Activated CD4-positive, alpha-beta memory T cell treated with anti-CD3 and anti-CD28 coated beads, Interleukin-2, amount 10 ng/mL, durations not matched to agents 7 days and 5 days (primary cell): ENCODE measurements around the gene VPS41. TPM values are rescaled to one million over a fixed set of nuclear protein-coding genes. Genes with fewer than 3 reads are reported as not detected.

Experiments used
- CTCF ChIA-PET: fragments of 350-600 bp; sonication (Branson Sonifier 250); formaldehyde crosslinking; loops from one replicate; lab custom pipeline; 2021; ENCODE audit warnings: antibody characterized with exemption, inconsistent platforms; lab: Charles Lee
- POLR2A ChIA-PET: fragments of 350-600 bp; sonication (Branson Sonifier 250); formaldehyde crosslinking; loops from one replicate; lab custom pipeline; 2021; ENCODE audit warnings: antibody characterized with exemption; lab: Charles Lee
- DNase-seq: peaks from one replicate; pipeline ENCODE4 v3.0.0-alpha.2; 2020
- H3K27ac Mint-ChIP-seq: one replicate; pipeline ENCODE4 v1.8.0; 2021; ENCODE audit warnings: mild to moderate bottlenecking, mixed read lengths
- H3K27me3 Mint-ChIP-seq: one replicate; pipeline ENCODE4 v1.8.0; 2021; ENCODE audit warnings: mixed read lengths
- H3K36me3 Mint-ChIP-seq: one replicate; pipeline ENCODE4 v1.8.0; 2021; ENCODE audit warnings: low read depth, mixed read lengths
- H3K4me1 Mint-ChIP-seq: one replicate; pipeline ENCODE4 v1.8.0; 2021; ENCODE audit warnings: mixed read lengths
- H3K4me3 Mint-ChIP-seq: one replicate; pipeline ENCODE4 v1.8.0; 2021; ENCODE audit warnings: mild to moderate bottlenecking, mixed read lengths
- H3K9me3 Mint-ChIP-seq: one replicate; pipeline ENCODE4 v1.8.0; 2021; ENCODE audit warnings: mixed read lengths
- total RNA-seq, 2 experiments: library from RNA; stranded (reverse); gene quantifications; one replicate each; pipeline ENCODE4 v1.2.3, GENCODE V29; 2021

VPS41 gene
- total RNA-seq, 2 experiments from 2014 or later: 52.8 to 54.8 TPM

DNA sequence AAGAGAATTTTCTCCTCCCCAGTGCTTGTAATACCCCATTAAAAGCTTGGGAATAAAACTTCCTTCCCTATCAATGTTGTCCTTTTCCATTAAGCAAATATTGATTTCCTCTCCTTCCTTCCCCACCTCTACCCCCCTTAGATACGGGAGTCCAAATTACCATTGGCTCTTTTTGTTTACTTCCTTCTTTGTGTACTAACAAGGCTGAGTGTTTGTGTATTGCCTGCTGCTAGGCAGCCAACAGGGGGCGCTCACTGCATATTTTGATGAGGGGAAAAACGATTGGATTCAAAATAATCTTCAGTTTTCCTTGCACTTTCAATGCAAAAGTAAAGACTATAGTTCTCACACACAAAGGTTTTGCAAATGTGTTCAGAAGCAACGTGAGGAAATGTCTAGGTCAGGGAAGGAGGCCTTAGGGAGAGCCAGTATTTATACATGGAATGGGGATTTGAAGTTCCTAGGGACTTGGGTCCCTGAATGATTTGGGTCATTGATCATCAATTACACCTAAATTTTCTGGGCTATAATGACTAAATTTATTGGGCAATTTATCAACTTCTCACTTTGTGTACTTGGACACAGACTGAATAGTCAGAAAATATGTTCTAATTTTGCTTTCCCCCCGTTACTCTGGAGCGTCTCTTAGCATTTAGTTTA, 23.6 kb upstream of the VPS41 start:
- peak; percentile 53 for DNase-seq
- Mint-ChIP-seq H3K4me3 (no peak overlapping the region), H3K27ac (no peak overlapping the region), H3K9me3 (no peaks in the 10 kb centered on the region), H3K4me1 (peaks cover 3% of the 10 kb centered on the region), H3K27me3 (peaks cover 9% of the 10 kb centered on the region), H3K36me3 (no peaks in the 10 kb centered on the region)
- CTCF ChIA-PET: interaction anchor here (0.7 to 2.5 kb wide), 8 partner anchors 8 to 588 kb away, joined by 3 to 10 read pairs (median 3); partner anchors contain the start of gene VPS41
- POLR2A ChIA-PET: no interaction called here

DNA sequence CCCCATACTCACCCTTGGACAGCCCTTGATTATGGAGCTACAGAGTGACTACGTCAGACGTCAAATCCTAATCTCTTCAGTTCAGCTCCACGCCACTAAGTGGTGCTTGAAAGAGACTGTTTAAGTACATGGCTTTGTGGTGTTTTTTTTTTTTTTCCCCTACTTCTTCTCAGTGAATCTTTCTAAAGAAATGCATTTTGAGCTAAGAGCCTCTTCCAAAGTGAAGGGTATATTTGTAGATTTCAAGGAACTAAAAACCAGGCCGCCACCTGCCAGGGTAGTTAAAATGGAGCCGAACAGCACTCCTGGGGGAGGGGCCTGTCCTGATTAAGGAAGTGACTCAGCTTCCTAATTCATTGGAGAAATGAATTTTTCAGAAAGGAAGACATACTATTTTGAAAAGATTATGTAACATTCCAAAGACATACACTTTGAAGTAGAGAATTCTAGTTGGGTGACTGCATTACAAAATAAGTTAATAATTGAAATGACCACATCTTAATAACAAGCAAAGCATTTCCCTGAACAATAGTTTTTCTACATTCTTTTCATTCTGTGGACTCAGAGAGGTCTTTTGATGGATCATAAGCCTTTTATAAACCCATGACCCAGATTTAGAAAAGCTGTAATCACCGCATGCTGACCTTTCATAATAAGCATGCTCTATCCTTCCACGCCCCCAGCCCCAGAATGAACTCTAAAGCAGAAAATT, 20.6 kb upstream of the VPS41 start:
- CTCF ChIA-PET: interaction anchor here (0.6 kb wide), 1 partner anchor 504 kb away, joined by 3 read pairs; no protein-coding TSS in a partner anchor
- H3K4me1 Mint-ChIP-seq: peaks cover 3% of the 10 kb centered on the region
- H3K4me3 Mint-ChIP-seq: no peak overlapping the region
- H3K36me3 Mint-ChIP-seq: no peaks in the 10 kb centered on the region
- no peak for DNase-seq
- H3K27me3 Mint-ChIP-seq: peaks cover 2% of the 10 kb centered on the region
- POLR2A ChIA-PET: no interaction called here
- no peaks in the 10 kb centered on the region for H3K9me3 Mint-ChIP-seq
- no peak overlapping the region for H3K27ac Mint-ChIP-seq

- Mint-ChIP-seq H3K9me3 (no peaks in the 10 kb centered on the region), H3K4me3 (no peak overlapping the region), H3K27ac (no peak overlapping the region), H3K27me3 (no peaks in the 10 kb centered on the region), H3K4me1 (peaks cover 3% of the 10 kb centered on the region), H3K36me3 (no peaks in the 10 kb centered on the region)
- POLR2A ChIA-PET: no interaction called here
- CTCF ChIA-PET: no interaction called here
- DNase-seq: no peak
Measured at GRCh38 chr7:38928506-38928905, 19.5 kb upstream of the VPS41 start.

DNA sequence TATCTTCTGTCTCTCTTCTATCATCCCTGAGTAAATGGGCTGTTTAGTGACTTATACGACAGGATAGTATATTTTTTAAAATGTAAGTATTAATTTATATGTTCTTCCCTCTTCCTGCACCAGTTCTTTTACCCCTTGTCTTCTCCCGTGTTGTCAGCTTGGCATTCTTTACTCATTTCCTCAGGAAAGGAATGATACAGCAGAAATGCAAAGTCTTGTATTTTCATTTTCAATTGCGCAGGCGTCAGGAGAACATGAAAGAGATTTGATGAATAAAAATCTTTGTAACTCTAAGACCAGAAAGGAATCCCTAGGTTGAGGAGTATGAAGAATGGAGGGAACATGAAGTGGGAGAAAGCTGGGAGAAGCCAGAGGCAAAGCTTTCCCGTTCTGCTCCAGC, 18.8 kb upstream of the VPS41 start:
- DNase-seq: no peak
- Mint-ChIP-seq H3K27me3 (no peaks in the 10 kb centered on the region), H3K27ac (no peak overlapping the region), H3K36me3 (no peaks in the 10 kb centered on the region), H3K4me3 (no peak overlapping the region), H3K4me1 (peaks cover 3% of the 10 kb centered on the region), H3K9me3 (no peaks in the 10 kb centered on the region)
- ChIA-PET POLR2A (no interaction called here), CTCF (no interaction called here)

DNA sequence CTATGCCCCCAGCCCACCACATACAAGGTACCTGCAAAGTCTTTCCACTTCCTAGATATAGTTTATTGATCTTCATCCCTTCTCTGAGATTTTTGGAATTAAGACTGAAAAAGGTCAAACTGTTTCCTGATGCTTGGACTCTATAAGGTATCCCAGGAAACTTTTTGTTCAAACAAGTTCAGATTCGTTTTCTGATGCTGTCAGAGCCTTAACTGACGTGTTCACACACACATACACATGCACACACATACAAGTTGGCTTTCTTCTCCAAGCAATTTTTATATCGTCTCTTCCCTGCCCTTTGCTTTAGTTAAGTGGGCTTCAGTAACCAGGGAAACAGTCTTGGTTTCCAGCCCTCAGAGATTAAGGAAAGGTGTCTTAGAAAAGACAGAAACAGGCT, 11.7 kb upstream of the VPS41 start:
- H3K36me3 Mint-ChIP-seq: no peaks in the 10 kb centered on the region
- H3K4me3 Mint-ChIP-seq: no peak overlapping the region
- H3K4me1 Mint-ChIP-seq: no peaks in the 10 kb centered on the region
- POLR2A ChIA-PET: no interaction called here
- no peak overlapping the region for H3K27ac Mint-ChIP-seq
- DNase-seq: no peak
- H3K9me3 Mint-ChIP-seq: no peaks in the 10 kb centered on the region
- peaks cover 7% of the 10 kb centered on the region for H3K27me3 Mint-ChIP-seq
- CTCF ChIA-PET: interaction anchor here (3.1 kb wide), 1 partner anchor 12 kb away, joined by 10 read pairs; no protein-coding TSS in a partner anchor

DNA sequence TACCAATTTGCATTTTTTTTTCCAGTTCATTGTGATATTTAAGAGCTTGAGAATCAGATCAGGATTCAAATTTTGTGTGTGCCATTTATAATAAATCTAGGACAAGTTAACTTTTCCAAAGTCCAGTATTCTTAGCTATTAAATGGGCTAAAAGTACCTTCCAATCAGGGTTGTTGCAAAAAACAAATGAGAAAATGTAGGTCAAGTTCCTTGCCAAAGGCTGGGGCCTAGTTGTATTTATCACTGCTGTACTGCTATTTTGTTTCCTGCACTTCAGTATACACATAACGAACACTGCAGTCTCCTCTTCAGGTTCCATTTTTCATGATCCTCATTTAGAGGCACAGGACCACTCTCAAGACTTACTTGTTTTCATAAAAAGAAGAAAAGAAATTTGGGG, 7.4 kb upstream of the VPS41 start:
- no peaks in the 10 kb centered on the region for H3K36me3 Mint-ChIP-seq
- peaks cover 6% of the 10 kb centered on the region for H3K27me3 Mint-ChIP-seq
- no peak for DNase-seq
- CTCF ChIA-PET: no interaction called here
- no peak overlapping the region for H3K4me3 Mint-ChIP-seq
- no peak overlapping the region for H3K27ac Mint-ChIP-seq
- POLR2A ChIA-PET: no interaction called here
- no peaks in the 10 kb centered on the region for H3K4me1 Mint-ChIP-seq
- H3K9me3 Mint-ChIP-seq: no peaks in the 10 kb centered on the region

DNA sequence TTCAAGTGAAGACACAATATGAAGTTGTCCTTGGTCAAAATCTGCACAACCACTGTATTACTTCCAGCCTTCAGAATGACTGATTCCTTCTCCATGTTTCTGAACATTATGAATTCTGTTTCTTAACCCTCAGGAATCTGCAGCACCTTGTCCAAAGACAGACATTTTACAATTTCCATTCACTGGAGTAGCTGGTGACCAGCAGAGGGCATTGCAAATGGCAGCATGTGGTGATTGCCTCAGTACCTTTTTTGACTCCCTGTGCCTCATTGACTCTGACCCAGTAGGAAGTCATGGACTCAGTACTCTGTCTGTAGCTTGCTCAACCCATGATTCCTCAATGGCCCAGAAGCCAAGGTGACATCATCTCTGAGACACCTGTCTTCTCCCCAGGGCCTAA, 879 bp upstream of the VPS41 start:
- Mint-ChIP-seq H3K9me3 (no peaks in the 10 kb centered on the region), H3K4me3 (no peak overlapping the region), H3K27me3 (peaks cover 3% of the 10 kb centered on the region), H3K4me1 (peaks cover 29% of the 10 kb centered on the region), H3K27ac (no peak overlapping the region), H3K36me3 (no peaks in the 10 kb centered on the region)
- ChIA-PET CTCF (interaction anchor here (1.1 kb wide), 1 partner anchor 22 kb away, joined by 4 read pairs; no protein-coding TSS in a partner anchor), POLR2A (no interaction called here)
- DNase-seq: no peak

DNA sequence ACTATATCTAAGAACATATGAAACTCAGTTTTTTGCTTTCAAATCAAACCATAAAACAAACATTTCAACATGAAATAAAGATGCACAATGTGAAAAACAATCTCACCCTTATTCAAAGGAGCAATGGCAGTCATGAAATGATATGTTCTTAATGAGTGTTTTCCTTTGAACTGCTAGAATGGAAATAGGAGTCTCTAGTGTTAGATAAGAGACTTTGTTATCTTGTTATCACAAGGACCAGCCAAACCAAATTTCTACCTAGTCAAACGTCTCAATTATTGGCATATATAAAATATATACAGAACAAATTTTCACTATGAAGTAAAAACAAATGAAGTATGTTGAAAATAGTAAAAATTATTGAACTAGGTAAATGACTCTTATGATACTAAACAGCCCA, 1.2 kb downstream of the VPS41 start:
- POLR2A ChIA-PET: interaction anchor here (0.7 kb wide), 1 partner anchor 28 kb away, joined by 3 read pairs; no protein-coding TSS in a partner anchor
- peak overlapping the region; percentile 89 for H3K4me3 Mint-ChIP-seq
- H3K4me1 Mint-ChIP-seq: peaks cover 41% of the 10 kb centered on the region
- peaks cover 2% of the 10 kb centered on the region for H3K27me3 Mint-ChIP-seq
- H3K9me3 Mint-ChIP-seq: no peaks in the 10 kb centered on the region
- DNase-seq: no peak
- H3K36me3 Mint-ChIP-seq: no peaks in the 10 kb centered on the region
- CTCF ChIA-PET: no interaction called here
- H3K27ac Mint-ChIP-seq: no peak overlapping the region

DNA sequence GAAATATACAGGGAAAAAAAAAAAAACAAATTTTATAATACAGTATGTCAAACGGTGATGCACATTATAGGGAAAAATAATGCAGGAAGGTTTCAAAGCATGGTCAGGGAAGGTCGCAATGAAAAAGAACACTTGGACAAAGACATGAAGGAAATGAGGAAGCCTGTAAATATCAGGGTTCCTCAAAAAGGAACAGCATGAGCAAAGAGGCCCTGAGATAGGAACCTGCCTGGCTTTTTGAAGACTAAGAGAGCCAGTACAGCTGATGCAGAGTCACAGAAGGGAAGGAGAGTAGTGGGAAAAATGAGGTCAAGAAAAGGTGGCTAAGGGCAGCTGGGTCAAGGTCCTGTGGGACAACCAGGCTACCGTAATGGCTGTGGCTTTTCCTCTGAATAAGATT, 1.9 kb downstream of the VPS41 start:
- H3K4me3 Mint-ChIP-seq: peak overlapping the region; percentile 40
- no peaks in the 10 kb centered on the region for H3K36me3 Mint-ChIP-seq

DNA sequence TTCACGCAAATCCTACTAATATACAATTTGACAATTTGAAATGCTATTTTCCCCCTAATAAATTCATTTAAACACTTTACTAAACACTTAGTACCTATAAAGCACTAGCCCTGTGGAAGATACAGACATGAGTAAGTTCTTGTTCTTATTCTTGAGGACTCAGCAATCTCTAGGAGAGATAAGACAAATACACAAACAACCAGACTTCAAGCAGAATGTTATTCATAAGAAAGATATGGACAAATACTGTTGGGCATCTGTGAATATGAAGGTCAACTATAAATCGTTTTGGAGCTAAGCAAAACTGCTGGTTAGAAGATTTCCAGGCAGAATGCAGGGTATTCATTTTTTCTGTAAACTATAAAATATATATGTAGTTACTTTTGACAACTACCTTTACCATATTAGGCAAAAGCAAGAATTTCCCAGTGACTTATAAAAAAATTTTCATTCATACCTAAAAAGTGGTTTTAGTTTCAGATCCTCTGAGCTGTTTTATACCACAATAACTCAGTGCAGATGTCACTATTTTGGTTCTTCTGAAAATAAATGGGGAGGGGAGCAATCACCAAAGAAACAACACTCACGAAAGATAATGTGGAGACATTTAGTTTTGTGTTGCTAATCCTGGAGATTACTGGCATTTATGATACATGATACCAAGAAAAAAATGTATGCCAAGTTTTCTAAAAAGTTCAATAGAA, 3.8 kb downstream of the VPS41 start:
- Mint-ChIP-seq H3K4me1 (peaks cover 52% of the 10 kb centered on the region), H3K27ac (no peak overlapping the region)
- CTCF ChIA-PET: no interaction called here

More for the DNA sequence above, 1.9 kb downstream of the VPS41 start:
- Mint-ChIP-seq H3K9me3 (no peaks in the 10 kb centered on the region), H3K27ac (no peak overlapping the region), H3K27me3 (peaks cover 2% of the 10 kb centered on the region), H3K4me1 (peaks cover 44% of the 10 kb centered on the region)
- DNase-seq: no peak
- CTCF ChIA-PET: interaction anchor here (0.7 kb wide), 1 partner anchor 59 kb away, joined by 4 read pairs; no protein-coding TSS in a partner anchor
- POLR2A ChIA-PET: no interaction called here

DNA sequence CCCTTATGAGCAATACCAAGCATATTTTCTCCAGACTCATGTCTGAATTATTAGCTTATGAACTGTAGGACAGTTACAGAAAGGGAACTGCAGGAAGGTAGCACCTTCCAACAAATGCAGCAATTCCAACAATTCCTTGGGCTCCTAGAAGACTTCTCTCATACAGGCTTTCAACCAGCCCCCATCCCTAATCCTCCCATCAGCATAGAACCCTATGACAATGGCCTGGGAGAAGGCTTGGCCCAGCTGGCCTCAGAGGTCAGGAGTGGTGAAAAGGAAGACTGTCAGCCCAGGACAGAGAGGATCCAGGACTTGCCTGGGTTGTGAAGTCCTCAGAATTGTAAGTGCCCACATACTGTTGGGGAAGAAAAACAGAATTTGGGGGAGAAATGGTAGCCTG, 5.9 kb downstream of the VPS41 start:
- H3K4me3 Mint-ChIP-seq: no peak overlapping the region
- H3K36me3 Mint-ChIP-seq: peaks cover 1% of the 10 kb centered on the region
- no peak for DNase-seq
- H3K27ac Mint-ChIP-seq: no peak overlapping the region
- POLR2A ChIA-PET: interaction anchor here (0.7 kb wide), 1 partner anchor 26 kb away, joined by 3 read pairs; no protein-coding TSS in a partner anchor
- H3K9me3 Mint-ChIP-seq: no peaks in the 10 kb centered on the region
- H3K4me1 Mint-ChIP-seq: peaks cover 44% of the 10 kb centered on the region
- CTCF ChIA-PET: interaction anchor here (0.6 kb wide), 1 partner anchor 16 kb away, joined by 4 read pairs; no protein-coding TSS in a partner anchor
- H3K27me3 Mint-ChIP-seq: no peaks in the 10 kb centered on the region

More for the DNA sequence above, 3.8 kb downstream of the VPS41 start:
- DNase-seq: no peak
- H3K4me3 Mint-ChIP-seq: no peak overlapping the region
- H3K36me3 Mint-ChIP-seq: no peaks in the 10 kb centered on the region
- POLR2A ChIA-PET: no interaction called here
- H3K9me3 Mint-ChIP-seq: no peaks in the 10 kb centered on the region
- H3K27me3 Mint-ChIP-seq: no peaks in the 10 kb centered on the region

GRCh38 chr7:38902449-38902848, 6.5 kb downstream of the VPS41 start:
- DNase-seq: no peak
- H3K9me3 Mint-ChIP-seq: no peaks in the 10 kb centered on the region
- ChIA-PET POLR2A (interaction anchor here (0.7 kb wide), 1 partner anchor 25 kb away, joined by 3 read pairs; no protein-coding TSS in a partner anchor), CTCF (interaction anchor here (0.6 kb wide), 1 partner anchor 17 kb away, joined by 4 read pairs; no protein-coding TSS in a partner anchor)
- H3K27me3 Mint-ChIP-seq: no peaks in the 10 kb centered on the region
- peaks cover 5% of the 10 kb centered on the region for H3K36me3 Mint-ChIP-seq
- H3K27ac Mint-ChIP-seq: no peak overlapping the region
- H3K4me1 Mint-ChIP-seq: peaks cover 38% of the 10 kb centered on the region
- no peak overlapping the region for H3K4me3 Mint-ChIP-seq

- peaks cover 48% of the 10 kb centered on the region for H3K36me3 Mint-ChIP-seq
- CTCF ChIA-PET: no interaction called here
- H3K27me3 Mint-ChIP-seq: no peaks in the 10 kb centered on the region
- POLR2A ChIA-PET: no interaction called here
- peaks cover 9% of the 10 kb centered on the region for H3K4me1 Mint-ChIP-seq
- H3K4me3 Mint-ChIP-seq: no peak overlapping the region
- no peak overlapping the region for H3K27ac Mint-ChIP-seq
- H3K9me3 Mint-ChIP-seq: peaks cover 15% of the 10 kb centered on the region
- DNase-seq: no peak
Measured at GRCh38 chr7:38893061-38893460, 15.9 kb downstream of the VPS41 start.
